ENCODE results near the gene UBE2I.

DNA sequence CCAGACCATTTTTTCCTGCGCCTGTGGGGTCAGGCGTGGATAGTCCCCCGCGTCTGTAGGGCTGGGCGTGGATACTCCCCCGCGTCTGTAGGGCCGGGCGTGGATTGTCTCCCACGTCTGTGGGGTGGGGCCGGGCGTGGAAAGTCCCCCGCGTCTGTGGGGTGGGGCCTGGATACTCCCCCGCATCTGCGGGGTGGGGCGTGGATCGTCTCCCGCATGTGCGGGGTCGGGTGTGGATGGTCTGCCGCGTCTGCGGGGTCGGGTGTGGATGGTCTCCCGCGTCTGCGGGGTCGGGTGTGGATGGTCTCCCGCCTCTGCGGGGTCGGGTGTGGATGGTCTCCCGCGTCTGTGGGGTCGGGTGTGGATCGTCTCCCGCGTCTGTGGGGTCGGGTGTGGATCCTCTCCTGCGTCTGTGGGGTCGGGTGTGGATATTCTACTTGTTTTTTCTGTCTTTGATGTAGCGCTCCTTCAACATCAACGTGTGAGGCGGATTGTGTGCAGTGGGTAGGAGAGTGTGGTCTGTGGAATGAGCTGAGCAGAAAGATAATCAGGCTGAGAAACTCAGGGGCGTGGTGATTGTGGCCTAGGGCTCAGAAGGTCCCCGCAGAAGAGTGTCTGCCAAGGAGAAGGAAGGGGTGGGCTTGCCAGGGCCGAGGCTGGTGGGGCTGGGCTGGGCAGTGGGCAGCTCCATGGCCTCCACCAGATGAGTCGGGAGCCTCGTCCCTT, 45.5 kb downstream of the UBE2I start:
- TF ChIP-seq, protein P1, sequence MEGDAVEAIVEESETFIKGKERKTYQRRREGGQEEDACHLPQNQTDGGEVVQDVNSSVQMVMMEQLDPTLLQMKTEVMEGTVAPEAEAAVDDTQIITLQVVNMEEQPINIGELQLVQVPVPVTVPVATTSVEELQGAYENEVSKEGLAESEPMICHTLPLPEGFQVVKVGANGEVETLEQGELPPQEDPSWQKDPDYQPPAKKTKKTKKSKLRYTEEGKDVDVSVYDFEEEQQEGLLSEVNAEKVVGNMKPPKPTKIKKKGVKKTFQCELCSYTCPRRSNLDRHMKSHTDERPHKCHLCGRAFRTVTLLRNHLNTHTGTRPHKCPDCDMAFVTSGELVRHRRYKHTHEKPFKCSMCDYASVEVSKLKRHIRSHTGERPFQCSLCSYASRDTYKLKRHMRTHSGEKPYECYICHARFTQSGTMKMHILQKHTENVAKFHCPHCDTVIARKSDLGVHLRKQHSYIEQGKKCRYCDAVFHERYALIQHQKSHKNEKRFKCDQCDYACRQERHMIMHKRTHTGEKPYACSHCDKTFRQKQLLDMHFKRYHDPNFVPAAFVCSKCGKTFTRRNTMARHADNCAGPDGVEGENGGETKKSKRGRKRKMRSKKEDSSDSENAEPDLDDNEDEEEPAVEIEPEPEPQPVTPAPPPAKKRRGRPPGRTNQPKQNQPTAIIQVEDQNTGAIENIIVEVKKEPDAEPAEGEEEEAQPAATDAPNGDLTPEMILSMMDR (conservative IDR thresholded peaks at IDR 0.05; ENCODE audit: low read length), result no peak
- no peak for TF ChIP-seq EZH2phosphoT487 (IDR thresholded peaks at IDR 0.05; ENCODE audit: borderline replicate concordance)
